Activated naive CD4-positive, alpha-beta T cell treated with anti-CD3 and anti-CD28 coated beads, Interleukin-2, amount 50 U/mL, for 24 hours (primary cell): ENCODE data around the gene USP6NL.
A peak's percentile ranks its signal among the peaks of the same experiment; 100 is the strongest.

Experiments used
- H3K27ac Mint-ChIP-seq: one replicate; pipeline ENCODE4 v1.8.0; 2021; ENCODE audit warnings: mild to moderate bottlenecking, mixed read lengths
- H3K27me3 Mint-ChIP-seq: one replicate; pipeline ENCODE4 v1.8.0; 2021; ENCODE audit warnings: mixed read lengths
- H3K36me3 Mint-ChIP-seq: one replicate; pipeline ENCODE4 v1.8.0; 2021; ENCODE audit warnings: mixed read lengths
- H3K4me1 Mint-ChIP-seq: one replicate; pipeline ENCODE4 v1.8.0; 2021; ENCODE audit warnings: mixed read lengths
- H3K4me3 Mint-ChIP-seq: one replicate; pipeline ENCODE4 v1.8.0; 2021; ENCODE audit warnings: mild to moderate bottlenecking, mixed read lengths
- H3K9me3 Mint-ChIP-seq: one replicate; pipeline ENCODE4 v1.8.0; 2021; ENCODE audit warnings: mixed read lengths

The USP6NL gene

DNA sequence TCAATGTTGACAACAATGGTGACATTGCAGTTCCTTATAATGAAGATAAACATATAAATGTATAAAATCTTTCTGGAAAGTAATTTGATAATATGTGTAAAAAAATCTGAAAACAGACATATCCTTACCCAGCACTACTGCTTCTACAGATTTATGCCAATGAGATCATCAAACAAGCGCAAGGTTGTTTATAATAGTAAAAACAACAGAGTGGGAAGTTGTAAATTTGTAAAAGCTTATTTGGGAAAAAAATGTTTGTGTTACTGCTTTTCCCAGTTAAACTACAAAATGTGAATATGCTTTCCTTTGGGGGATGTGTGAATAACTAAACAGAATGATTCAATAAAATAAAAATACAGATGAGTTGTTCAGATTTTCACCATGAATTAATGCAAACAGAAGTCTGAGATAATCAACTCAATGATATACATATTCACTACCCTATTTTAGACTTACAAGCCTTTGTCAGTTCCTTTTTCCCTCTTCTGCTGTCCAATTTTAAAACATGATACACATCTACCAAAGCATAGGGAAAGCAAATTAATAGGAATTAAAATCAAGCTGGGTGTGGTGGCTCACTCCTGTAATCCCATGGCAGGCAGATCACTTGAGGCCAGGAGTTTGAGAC is 82.1 kb downstream of the USP6NL start:
- Mint-ChIP-seq H3K4me1 (peaks cover 39% of the 10 kb centered on the region), H3K4me3 (no peak overlapping the region), H3K27ac (no peak overlapping the region), H3K36me3 (peaks cover 6% of the 10 kb centered on the region), H3K27me3 (no peaks in the 10 kb centered on the region), H3K9me3 (no peaks in the 10 kb centered on the region)

DNA sequence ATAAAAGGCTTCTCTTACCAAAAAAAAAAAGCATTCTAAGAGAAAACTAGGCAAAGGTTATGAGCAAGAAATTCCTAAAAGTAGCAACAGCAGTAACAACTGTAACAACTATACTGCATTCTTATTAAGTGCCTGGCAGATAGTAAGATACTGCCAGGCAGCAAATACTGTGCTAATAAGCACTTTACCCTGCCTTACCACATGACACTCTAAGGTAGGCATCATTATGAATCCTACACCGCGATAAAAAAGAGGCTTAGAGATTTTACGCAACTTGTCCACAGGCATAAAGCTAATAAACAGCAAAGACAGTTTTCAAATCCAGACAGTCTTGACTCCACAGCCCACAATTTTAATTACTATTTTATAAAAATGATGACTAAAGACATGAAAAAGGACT is 83.2 kb downstream of the USP6NL start:
- Mint-ChIP-seq H3K9me3 (no peaks in the 10 kb centered on the region), H3K36me3 (peaks cover 6% of the 10 kb centered on the region), H3K27ac (no peak overlapping the region), H3K27me3 (no peaks in the 10 kb centered on the region), H3K4me3 (peak overlapping the region; percentile 62), H3K4me1 (peaks cover 28% of the 10 kb centered on the region)

DNA sequence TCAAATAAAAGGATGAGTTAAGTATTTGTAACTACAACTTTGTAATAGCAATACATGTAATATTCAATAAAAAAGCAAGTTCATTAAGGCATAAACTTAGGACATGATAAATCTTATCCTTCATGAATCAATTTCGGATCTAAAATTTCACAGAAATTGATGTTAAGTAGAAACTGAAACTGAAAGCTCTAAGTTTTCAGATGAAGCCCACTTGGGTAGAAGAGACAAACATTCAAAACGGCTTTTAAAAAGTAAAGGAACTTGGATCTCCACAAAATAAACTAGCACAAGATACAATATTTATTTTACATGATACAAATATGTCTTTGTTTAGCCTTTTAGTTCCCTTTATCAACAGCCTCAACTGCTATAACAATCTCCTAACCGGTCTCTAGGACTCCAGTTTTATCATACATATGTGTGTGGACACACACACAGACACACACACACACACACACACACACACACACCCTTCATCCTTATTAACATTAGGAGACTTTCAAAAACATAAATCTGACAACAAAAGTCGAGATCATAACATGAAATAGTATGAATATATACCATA is 83.7 kb downstream of the USP6NL start:
- Mint-ChIP-seq H3K4me3 (peak overlapping the region; percentile 62), H3K9me3 (no peaks in the 10 kb centered on the region), H3K36me3 (peaks cover 6% of the 10 kb centered on the region), H3K27me3 (no peaks in the 10 kb centered on the region), H3K4me1 (peaks cover 23% of the 10 kb centered on the region), H3K27ac (no peak overlapping the region)

DNA sequence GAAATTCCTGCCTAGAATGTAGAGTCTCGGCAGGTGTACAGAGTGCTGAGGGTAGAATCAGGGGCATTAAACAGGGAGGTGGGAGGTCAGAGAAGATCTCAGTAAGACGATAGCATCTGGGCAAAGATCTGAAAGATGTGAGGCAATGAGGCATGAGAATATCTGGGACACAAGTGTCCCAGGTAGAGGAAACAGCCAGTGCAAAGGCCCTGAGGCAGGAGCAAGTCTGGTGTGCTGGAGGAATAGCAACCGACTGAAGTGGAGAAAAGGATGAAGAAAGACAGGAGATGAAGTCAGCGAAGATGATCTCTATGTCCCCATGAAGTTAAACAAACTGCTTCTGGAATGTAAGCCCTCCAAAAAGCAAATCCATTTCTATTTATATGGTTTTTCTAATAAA is 84.4 kb downstream of the USP6NL start:
- Mint-ChIP-seq H3K4me1 (peaks cover 21% of the 10 kb centered on the region), H3K4me3 (peak overlapping the region; percentile 53), H3K36me3 (peaks cover 6% of the 10 kb centered on the region), H3K27me3 (no peaks in the 10 kb centered on the region), H3K9me3 (no peaks in the 10 kb centered on the region), H3K27ac (peak overlapping the region; percentile 12)

DNA sequence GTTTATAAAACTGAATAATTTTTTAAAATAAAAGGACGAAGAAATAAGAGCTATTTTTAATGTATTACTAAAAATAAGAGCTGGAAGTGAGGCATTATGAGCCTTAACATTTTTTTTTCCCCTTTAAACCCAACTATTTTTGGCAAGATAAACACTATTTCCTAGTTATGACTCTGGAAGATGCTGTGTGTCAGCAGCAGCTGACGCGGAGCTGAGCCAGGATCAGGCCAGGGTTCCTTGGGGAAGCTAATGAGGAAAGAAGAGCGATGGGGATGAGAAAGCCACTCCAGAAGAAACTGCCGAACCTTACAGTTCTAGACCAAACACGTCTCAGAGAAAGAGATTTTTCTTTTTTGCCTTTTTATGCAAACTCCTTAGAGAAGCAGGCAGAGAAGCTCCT is 85.9 kb downstream of the USP6NL start:
- Mint-ChIP-seq H3K36me3 (peaks cover 7% of the 10 kb centered on the region), H3K27ac (no peak overlapping the region), H3K4me3 (no peak overlapping the region), H3K9me3 (no peaks in the 10 kb centered on the region), H3K4me1 (peaks cover 21% of the 10 kb centered on the region), H3K27me3 (no peaks in the 10 kb centered on the region)

DNA sequence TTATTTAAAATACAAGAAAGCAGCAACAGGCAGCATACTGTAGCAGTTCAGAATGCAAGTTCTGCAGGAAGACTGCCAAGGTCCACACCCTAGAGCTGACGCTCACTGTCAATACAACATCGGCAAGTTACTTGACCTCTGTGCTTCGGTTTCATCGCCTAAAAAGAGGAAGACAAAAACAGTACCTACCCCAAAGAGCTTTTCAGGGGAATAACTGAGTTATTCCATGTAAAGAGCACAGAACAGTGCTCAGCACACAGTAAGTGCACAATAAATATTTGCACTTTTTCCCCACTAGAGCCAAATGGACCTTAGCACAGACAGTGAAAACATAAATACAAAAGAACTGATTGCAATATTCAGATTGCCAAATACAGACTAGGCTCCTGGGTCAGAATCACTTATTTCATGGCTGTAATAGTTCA is 88.6 kb downstream of the USP6NL start:
- no peaks in the 10 kb centered on the region for H3K9me3 Mint-ChIP-seq
- no peak overlapping the region for H3K27ac Mint-ChIP-seq
- no peaks in the 10 kb centered on the region for H3K27me3 Mint-ChIP-seq
- H3K4me3 Mint-ChIP-seq: no peak overlapping the region
- H3K4me1 Mint-ChIP-seq: peaks cover 6% of the 10 kb centered on the region
- peaks cover 7% of the 10 kb centered on the region for H3K36me3 Mint-ChIP-seq

DNA sequence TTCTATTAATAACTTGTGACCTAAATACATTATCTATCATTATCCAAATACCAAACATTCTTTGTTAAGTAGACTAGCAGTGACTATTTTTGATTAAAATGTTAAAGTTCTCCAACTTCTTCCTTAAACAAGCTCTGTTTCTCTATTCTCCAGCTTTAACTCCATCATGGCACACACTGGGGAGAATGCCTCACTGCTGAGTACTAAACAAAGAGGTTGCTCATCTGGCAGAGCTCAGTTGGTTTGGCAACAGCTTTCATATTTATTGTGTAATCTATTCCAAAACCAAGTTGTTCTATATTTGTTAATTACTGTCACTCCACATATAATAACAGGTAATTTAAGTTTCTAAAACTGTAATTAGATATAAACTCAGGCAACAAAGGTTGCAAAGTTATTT is 89.6 kb downstream of the USP6NL start:
- Mint-ChIP-seq H3K36me3 (peaks cover 5% of the 10 kb centered on the region), H3K4me1 (peaks cover 8% of the 10 kb centered on the region), H3K4me3 (no peak overlapping the region)

DNA sequence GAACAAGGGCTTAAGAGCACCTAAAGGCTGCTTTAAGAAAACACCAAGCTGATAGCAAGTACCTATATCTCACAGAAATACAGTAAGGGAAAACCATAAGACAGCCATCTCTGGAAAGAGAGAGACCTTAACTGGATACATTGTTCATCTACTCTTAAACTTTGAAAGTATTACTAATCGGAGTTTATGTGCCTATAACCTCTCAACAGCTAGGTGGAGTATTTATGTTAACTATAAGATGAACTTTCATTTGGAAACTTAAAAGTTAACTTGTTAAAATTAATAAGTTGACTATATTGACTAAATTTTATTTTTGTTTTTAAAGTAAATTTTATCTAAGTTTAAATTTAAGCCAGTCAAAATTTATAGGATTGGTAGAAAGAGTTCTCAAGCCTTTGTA is 90.6 kb downstream of the USP6NL start:
- Mint-ChIP-seq H3K27me3 (no peaks in the 10 kb centered on the region), H3K4me3 (no peak overlapping the region), H3K36me3 (peaks cover 3% of the 10 kb centered on the region), H3K27ac (no peak overlapping the region), H3K9me3 (no peaks in the 10 kb centered on the region), H3K4me1 (peaks cover 13% of the 10 kb centered on the region)

More for the DNA sequence above, 89.6 kb downstream of the USP6NL start:
- H3K9me3 Mint-ChIP-seq: no peaks in the 10 kb centered on the region
- H3K27me3 Mint-ChIP-seq: no peaks in the 10 kb centered on the region
- H3K27ac Mint-ChIP-seq: no peak overlapping the region

DNA sequence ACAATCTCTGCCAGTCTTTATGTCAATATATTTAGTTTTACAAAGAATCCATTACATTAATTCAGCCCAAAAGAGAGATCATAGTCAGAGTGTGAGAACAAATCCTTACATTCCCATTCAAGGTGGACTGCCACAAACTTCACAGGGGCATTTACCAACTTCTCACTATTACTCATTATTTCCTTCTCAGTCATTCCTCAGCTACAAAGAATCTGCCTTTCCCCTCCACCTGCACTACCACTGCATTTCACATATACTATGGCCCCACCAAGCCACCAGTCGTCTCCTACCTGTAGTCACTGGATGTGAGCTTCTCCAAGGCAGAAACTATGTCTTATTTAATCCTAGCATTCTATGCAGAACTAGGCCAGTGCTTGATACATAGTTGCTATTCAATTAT is 94.3 kb downstream of the USP6NL start:
- H3K9me3 Mint-ChIP-seq: no peaks in the 10 kb centered on the region
- peaks cover 17% of the 10 kb centered on the region for H3K4me1 Mint-ChIP-seq
- H3K4me3 Mint-ChIP-seq: no peak overlapping the region
- peak overlapping the region; percentile 77 for H3K27ac Mint-ChIP-seq
- H3K27me3 Mint-ChIP-seq: no peaks in the 10 kb centered on the region
- H3K36me3 Mint-ChIP-seq: peaks cover 1% of the 10 kb centered on the region

DNA sequence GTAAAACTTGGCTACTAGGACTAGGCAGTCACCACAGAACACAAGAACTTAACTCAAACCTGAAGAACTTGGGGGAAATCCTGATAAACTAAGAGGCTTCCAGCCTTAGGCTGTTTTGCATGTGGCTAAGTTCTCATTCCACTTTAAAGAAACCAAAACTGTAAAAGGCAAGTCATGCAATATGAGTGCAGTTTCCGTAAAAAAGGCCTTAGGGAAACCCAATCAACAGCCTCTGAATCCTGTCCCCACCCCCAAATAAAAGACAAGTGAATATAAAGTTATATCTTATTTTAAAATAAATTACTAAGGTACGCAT is 95.1 kb downstream of the USP6NL start:
- Mint-ChIP-seq H3K27me3 (no peaks in the 10 kb centered on the region), H3K4me3 (no peak overlapping the region), H3K9me3 (no peaks in the 10 kb centered on the region), H3K27ac (no peak overlapping the region), H3K4me1 (peaks cover 17% of the 10 kb centered on the region), H3K36me3 (no peaks in the 10 kb centered on the region)

DNA sequence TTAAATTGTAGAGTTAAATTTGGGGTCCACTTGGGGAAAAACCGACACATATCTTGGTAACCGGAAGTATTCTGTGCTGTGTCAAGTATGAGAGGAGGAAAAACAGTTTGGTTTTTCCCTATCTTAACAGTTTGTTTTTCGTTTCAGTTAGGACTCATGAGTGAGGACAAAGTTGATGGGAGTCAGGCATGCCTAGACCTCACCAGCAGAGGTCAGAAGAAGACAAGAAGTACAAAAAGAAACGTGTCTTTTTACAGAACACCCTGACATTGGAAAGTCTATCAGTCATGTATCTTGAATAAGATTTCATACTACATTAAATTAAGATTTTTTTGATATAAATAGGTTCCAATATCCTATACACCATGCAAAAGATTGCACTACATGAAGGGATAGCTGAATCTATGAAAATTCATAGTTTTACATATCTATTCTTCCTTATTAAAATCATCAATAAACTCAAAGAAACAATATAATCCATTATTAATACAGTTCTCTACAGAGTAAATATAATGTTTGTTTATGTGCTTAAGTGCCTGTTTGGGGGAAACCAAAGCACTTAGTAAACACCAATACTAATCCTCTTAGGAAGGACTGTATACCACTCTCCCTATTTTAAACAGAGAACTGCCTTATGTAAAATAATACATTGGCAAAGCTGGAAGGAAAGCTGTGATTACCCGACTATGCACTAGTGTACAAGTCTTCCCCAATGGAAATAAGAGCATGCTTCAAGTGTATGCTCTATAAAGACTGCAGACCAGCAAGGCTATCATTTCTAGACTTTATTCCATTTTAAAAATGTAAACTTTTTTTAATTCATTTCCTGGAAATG is 95.6 kb downstream of the USP6NL start:
- no peaks in the 10 kb centered on the region for H3K9me3 Mint-ChIP-seq
- no peaks in the 10 kb centered on the region for H3K27me3 Mint-ChIP-seq
- H3K36me3 Mint-ChIP-seq: no peaks in the 10 kb centered on the region
- peaks cover 17% of the 10 kb centered on the region for H3K4me1 Mint-ChIP-seq
- H3K4me3 Mint-ChIP-seq: no peak overlapping the region
- no peak overlapping the region for H3K27ac Mint-ChIP-seq

DNA sequence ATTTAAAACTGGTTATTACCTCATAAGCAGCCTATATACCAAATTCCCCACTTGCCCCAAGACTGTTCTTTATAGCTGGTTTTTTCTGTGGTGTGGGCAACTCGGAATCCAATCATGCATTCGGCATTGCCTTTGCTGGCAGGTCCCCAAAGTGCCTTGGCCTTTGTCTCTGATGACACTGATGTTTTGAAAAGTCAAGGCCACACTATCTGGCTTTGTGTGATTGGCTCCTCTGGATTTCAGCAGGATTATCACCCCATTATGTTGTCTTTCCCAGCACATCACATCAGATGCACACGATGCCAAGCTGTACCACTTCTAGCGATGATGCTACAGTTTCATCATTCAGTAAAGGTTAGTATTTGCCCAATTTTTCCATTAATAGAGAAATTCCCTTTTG is 97.7 kb downstream of the USP6NL start:
- peaks cover 17% of the 10 kb centered on the region for H3K4me1 Mint-ChIP-seq
- H3K27me3 Mint-ChIP-seq: no peaks in the 10 kb centered on the region
- no peak overlapping the region for H3K27ac Mint-ChIP-seq
- H3K36me3 Mint-ChIP-seq: peaks cover 3% of the 10 kb centered on the region
- no peak overlapping the region for H3K4me3 Mint-ChIP-seq
- no peaks in the 10 kb centered on the region for H3K9me3 Mint-ChIP-seq

DNA sequence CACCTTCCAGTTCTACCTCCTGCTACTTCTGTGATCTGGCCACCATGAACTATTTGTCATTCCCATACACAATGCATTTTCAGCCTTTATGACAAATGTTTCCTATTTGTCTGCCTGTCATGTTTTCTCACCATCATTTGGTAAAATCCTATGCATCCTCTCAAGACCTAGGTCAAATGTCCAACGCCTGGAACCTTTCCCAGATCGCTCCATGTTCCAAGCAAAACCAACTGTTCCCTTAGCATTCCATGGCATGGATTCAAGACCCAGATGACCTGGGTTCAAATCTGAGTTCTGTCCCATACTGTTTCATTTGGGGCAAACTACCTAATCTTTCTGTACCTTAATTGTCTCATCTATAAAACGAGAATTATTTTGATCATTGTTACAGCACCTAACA is 98.9 kb downstream of the USP6NL start:
- H3K9me3 Mint-ChIP-seq: no peaks in the 10 kb centered on the region
- H3K4me3 Mint-ChIP-seq: no peak overlapping the region
- no peak overlapping the region for H3K27ac Mint-ChIP-seq

DNA sequence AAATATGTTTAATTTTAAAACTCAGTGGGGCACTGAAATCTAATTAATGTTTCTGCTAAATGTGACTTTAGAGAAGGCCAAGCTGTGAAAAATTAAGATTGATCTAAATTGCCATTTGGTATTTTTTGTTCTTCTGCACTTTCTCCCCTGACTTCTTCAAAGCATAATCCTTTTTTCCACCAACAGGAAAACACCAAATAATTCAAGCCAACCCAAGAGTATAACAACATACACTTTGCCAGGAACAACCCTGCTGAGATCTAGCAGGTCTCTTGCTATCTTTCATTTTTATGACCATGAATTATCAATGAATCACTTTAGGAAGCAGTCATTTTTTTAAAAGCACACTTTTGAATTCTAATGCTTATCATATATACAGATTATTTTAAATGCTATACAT is 100.1 kb downstream of the USP6NL start:
- Mint-ChIP-seq H3K36me3 (peaks cover 5% of the 10 kb centered on the region), H3K27ac (no peak overlapping the region)

More for the DNA sequence above, 98.9 kb downstream of the USP6NL start:
- Mint-ChIP-seq H3K4me1 (peaks cover 17% of the 10 kb centered on the region), H3K36me3 (peaks cover 3% of the 10 kb centered on the region), H3K27me3 (no peaks in the 10 kb centered on the region)

DNA sequence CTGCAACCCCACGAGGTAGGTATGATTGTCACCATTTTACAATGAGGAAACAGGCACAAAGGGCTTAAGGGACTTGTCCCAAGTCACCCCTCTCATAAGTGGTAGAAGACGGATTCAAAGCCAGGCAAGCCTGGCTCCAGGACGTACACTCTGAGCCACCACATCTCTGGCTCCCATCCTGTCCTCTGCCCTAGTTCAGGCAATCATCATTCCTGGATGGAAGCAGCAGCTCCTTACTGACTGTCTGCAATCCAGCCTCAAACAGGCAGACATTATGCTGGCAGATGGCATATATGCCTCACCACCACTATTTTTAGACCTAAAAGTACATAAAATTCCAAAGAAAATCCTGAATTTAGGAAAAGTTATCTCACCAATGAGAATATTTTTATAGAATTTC is 100.7 kb downstream of the USP6NL start:
- Mint-ChIP-seq H3K4me1 (peaks cover 8% of the 10 kb centered on the region), H3K4me3 (no peak overlapping the region), H3K27ac (no peak overlapping the region), H3K27me3 (no peaks in the 10 kb centered on the region), H3K36me3 (peaks cover 5% of the 10 kb centered on the region), H3K9me3 (no peaks in the 10 kb centered on the region)

More for the DNA sequence above, 100.1 kb downstream of the USP6NL start:
- peaks cover 7% of the 10 kb centered on the region for H3K4me1 Mint-ChIP-seq
- H3K27me3 Mint-ChIP-seq: no peaks in the 10 kb centered on the region
- no peaks in the 10 kb centered on the region for H3K9me3 Mint-ChIP-seq
- H3K4me3 Mint-ChIP-seq: no peak overlapping the region

DNA sequence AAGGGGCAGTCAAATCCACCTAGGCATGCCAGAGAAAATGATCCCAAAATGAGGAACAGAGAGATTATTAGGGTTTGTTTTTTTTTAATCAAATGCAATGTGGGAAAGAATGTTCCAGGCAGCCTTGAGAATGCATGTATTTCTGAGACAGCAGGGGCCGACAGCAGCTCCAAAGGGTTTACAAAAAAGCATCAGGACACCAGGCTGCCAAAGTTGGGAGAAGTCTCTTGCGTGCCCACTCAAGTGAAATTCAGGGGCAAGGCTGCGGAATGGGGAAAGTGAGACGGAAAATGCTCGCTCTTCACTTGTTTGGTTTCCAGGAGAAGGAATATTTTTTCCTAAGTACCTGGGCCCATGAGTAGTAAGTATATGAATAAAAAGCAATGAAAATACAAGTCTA is 101.2 kb downstream of the USP6NL start:
- Mint-ChIP-seq H3K4me3 (no peak overlapping the region), H3K27me3 (no peaks in the 10 kb centered on the region), H3K4me1 (peaks cover 5% of the 10 kb centered on the region), H3K36me3 (peaks cover 5% of the 10 kb centered on the region), H3K27ac (no peak overlapping the region), H3K9me3 (no peaks in the 10 kb centered on the region)
